Liver (tissue), 3 donors: ENCODE measurements around the gene EVC.

ENCODE experiments used
- ATF3 ChIP-seq: IDR thresholded peaks from 2 replicates; pipeline ENCODE4 v1.6.1; 2016; ENCODE audit warnings: antibody characterized with exemption
- CTCF ChIP-seq: fragments of 150-350 bp; IDR thresholded peaks from 2 replicates; pipeline ENCODE4 v1.5.1; 2017; ENCODE audit warnings: improper control_type of control experiment, low read depth, low read length; ENCODE audit not compliant: missing input control
- EGR1 ChIP-seq, 2 donors: IDR thresholded peaks; 2 replicates each; pipeline ENCODE4 v1.6.1; 2016 to 2018; ENCODE audit warnings: antibody characterized with exemption in 2 of 2, low read depth in 2 of 2
- FOXA1 ChIP-seq: IDR thresholded peaks from 2 replicates; pipeline ENCODE4 v1.6.1; 2016; ENCODE audit warnings: antibody characterized with exemption
- GABPA ChIP-seq, 2 donors: IDR thresholded peaks in 1 of 2; conservative IDR thresholded peaks in 1 of 2; 2 replicates each; pipeline ENCODE4 v1.6.1; 2016; ENCODE audit warnings: antibody characterized with exemption in 2 of 2, mild to moderate bottlenecking in 1 of 2, moderate library complexity in 1 of 2
- JUND ChIP-seq, 2 donors: IDR thresholded peaks; 2 replicates each; pipeline ENCODE4 v1.6.1; 2016; ENCODE audit warnings: antibody characterized with exemption in 2 of 2
- RAD21 ChIP-seq, 2 donors: IDR thresholded peaks; 2 replicates each; pipeline ENCODE4 v1.6.1; 2016; ENCODE audit warnings: antibody characterized with exemption in 2 of 2, mild to moderate bottlenecking in 2 of 2
- REST ChIP-seq: IDR thresholded peaks from 2 replicates; pipeline ENCODE4 v1.6.1; 2016; ENCODE audit warnings: antibody characterized with exemption, mild to moderate bottlenecking
- RXRA ChIP-seq, 2 donors: IDR thresholded peaks; 2 replicates each; pipeline ENCODE4 v1.6.1; 2017 to 2018; ENCODE audit warnings: antibody characterized with exemption in 2 of 2, mild to moderate bottlenecking in 1 of 2
- SP1 ChIP-seq: IDR thresholded peaks from 2 replicates; pipeline ENCODE4 v1.6.1; 2018; ENCODE audit warnings: antibody characterized with exemption, mild to moderate bottlenecking
- TAF1 ChIP-seq: conservative IDR thresholded peaks from 2 replicates; pipeline ENCODE4 v1.6.1; 2016; ENCODE audit warnings: antibody characterized with exemption, mild to moderate bottlenecking
- YY1 ChIP-seq: IDR thresholded peaks from 2 replicates; pipeline ENCODE4 v1.6.1; 2016; ENCODE audit warnings: antibody characterized with exemption, mild to moderate bottlenecking
- ZBTB33 ChIP-seq: IDR thresholded peaks from 2 replicates; pipeline ENCODE4 v1.6.1; 2016; ENCODE audit warnings: antibody characterized with exemption
- TF ChIP-seq, protein P1 (sequence below): IDR thresholded peaks from 2 replicates; pipeline ENCODE4 v1.6.1; 2016; ENCODE audit warnings: antibody characterized with exemption
- donor health status: healthy.
- donor health status: healthy.

- TF ChIP-seq CTCF (no peak), JUND (IDR thresholded peaks at IDR 0.05) (no peak), GABPA (IDR thresholded peaks at IDR 0.05 in 1 of 2, conservative IDR thresholded peaks at IDR 0.05 in 1 of 2) (no peak), TAF1 (no peak), RAD21 (IDR thresholded peaks at IDR 0.05) (no peak), EGR1 (IDR thresholded peaks at IDR 0.05; ENCODE audit: low read depth in 2 of 2) (no peak), ZBTB33 (no peak), RXRA (IDR thresholded peaks at IDR 0.05) (no peak), ATF3 (no peak), YY1 (no peak), SP1 (no peak), REST (no peak), FOXA1 (no peak)
- TF ChIP-seq, protein P1, sequence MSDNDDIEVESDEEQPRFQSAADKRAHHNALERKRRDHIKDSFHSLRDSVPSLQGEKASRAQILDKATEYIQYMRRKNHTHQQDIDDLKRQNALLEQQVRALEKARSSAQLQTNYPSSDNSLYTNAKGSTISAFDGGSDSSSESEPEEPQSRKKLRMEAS, result no peak
Measured at GRCh38 chr4:5797866-5798265, 86.9 kb downstream of the EVC start.
